AG04450 (cell line): ENCODE data around the gene DZIP1L. TPM values are rescaled to one million over a fixed set of nuclear protein-coding genes. Genes with fewer than 3 reads are reported as not detected.

Experiments
- CTCF ChIA-PET: fragments of 300-600, 350-600 bp; formaldehyde crosslinking; extraction: SDS; loops from one replicate; lab custom pipeline; 2022; ENCODE audit warnings: antibody characterized with exemption, inconsistent platforms; lab: Charles Lee
- POLR2A ChIA-PET: fragments of 350-600 bp; formaldehyde crosslinking; extraction: SDS; loops from one replicate; lab custom pipeline; 2021; ENCODE audit warnings: antibody characterized with exemption, inconsistent platforms; lab: Yijun Ruan, JAX
- DNase-seq: peaks from one replicate; pipeline ENCODE4 v3.0.0-alpha.2; 2011; ENCODE audit warnings: low read depth, low spot score
- H3K27ac ChIP-seq: one replicate; pipeline ENCODE4 v1.5.1; 2012; ENCODE audit warnings: low read depth, low read length, control low read depth
- H3K27me3 ChIP-seq: one replicate; pipeline ENCODE4 v1.6.0; 2012; ENCODE audit warnings: low read length; ENCODE audit not compliant: control insufficient read depth, insufficient read depth
- H3K4me3 ChIP-seq: 2 replicates; pipeline ENCODE4 v1.5.1; 2011; ENCODE audit warnings: mild to moderate bottlenecking, low read depth, low read length, control low read depth
- H3K9me3 ChIP-seq: 2 replicates; pipeline ENCODE4 v1.5.1; 2012; ENCODE audit warnings: low read length; ENCODE audit not compliant: control insufficient read depth, insufficient read depth
- CTCF ChIP-seq: IDR thresholded peaks from 2 replicates; pipeline ENCODE4 v1.5.1; 2011; ENCODE audit warnings: low read depth, low read length, control low read depth, inconsistent platforms
- polyA plus RNA-seq: library from polyadenylated mRNA; depleted of rRNA; stranded (reverse); fragments of >200 nt; gene quantifications from 2 replicates; pipeline ENCODE4 v1.2.3, GENCODE V29; 2011

Gene DZIP1L
- polyA plus RNA-seq, 1 experiment: 5.7 TPM

- Histone ChIP-seq H3K27me3 (no peaks in the 10 kb centered on the region), H3K27ac (no peak overlapping the region), H3K9me3 (no peaks in the 10 kb centered on the region), H3K4me3 (no peak overlapping the region)
- ChIA-PET CTCF (interaction anchor here (0.6 to 9.8 kb wide), 32 partner anchors 8 to 1763 kb away, joined by 3 to 202 read pairs (median 5); partner anchors contain the start of genes A4GNT and DBR1), POLR2A (interaction anchor here (0.7 kb wide), 1 partner anchor 69 kb away, joined by 3 read pairs; the partner anchor contains the start of gene ARMC8)
- DNase-seq: peak; percentile 29
- peak; percentile 88 for TF ChIP-seq CTCF
Observed at GRCh38 chr3:138118612-138119422, 3.4 kb upstream of the DZIP1L start.

DNA sequence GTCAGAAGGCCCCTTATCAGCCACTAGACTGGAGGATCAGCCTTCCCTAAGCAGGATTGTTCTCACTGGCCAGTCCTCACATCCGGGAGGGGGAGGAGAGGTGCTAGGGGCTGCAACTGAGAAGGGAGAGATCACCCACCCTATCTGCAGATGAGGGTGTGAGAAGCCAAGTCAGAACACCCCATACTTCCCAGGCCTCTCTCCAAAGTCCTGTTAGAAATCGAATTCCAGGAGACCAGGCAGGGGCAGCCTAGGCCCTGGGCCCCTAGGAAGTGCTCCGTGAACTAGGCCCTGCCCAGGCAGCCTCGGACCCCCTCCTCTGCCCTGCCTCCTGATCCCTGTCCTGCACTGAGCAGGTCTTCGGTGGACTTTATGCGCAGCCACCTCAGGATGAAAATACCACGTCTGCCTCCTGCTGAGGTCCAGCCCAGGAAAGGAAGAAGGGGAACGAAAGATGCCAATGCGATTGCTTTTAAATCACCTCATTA is 933 bp downstream of the DZIP1L start:
- no peak for TF ChIP-seq CTCF
- Histone ChIP-seq H3K9me3 (no peaks in the 10 kb centered on the region), H3K27me3 (no peaks in the 10 kb centered on the region), H3K4me3 (peak overlapping the region; percentile 96), H3K27ac (peak overlapping the region; percentile 94)
- DNase-seq: no peak
- ChIA-PET POLR2A (interaction anchor here (1.0 to 3.0 kb wide), 3 partner anchors 25 to 52 kb away, joined by 3 to 20 read pairs (median 3); no protein-coding TSS in a partner anchor), CTCF (interaction anchor here (1.3 to 9.8 kb wide), 4 partner anchors 13 to 72 kb away, joined by 3 to 202 read pairs (median 6); no protein-coding TSS in a partner anchor)

DNA sequence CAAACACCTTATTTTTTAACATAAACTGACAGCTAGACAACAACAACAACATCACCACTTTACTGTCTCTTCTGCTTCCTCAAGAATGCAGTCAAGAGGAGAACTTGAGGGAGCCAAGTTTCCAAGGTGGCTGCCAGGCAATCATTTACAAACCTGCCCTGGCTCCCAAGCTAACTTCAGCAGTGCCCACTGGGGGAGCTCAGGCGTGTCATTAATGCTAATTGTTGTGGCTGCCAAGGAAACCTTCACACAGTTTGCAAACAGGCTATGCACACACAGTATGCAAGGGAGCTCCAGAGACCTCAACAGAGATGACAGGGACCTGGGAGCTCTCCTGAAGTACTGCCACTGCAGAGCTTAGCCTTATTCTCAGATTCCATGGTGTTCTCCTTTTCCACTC is 2.1 kb downstream of the DZIP1L start:
- Histone ChIP-seq H3K4me3 (peak overlapping the region; percentile 20), H3K9me3 (no peaks in the 10 kb centered on the region), H3K27me3 (no peaks in the 10 kb centered on the region), H3K27ac (no peak overlapping the region)
- no peak for TF ChIP-seq CTCF
- ChIA-PET CTCF (interaction anchor here (1.2 to 9.8 kb wide), 3 partner anchors 12 to 60 kb away, joined by 5 to 202 read pairs (median 9); no protein-coding TSS in a partner anchor), POLR2A (interaction anchor here (0.5 to 0.8 kb wide), 2 partner anchors 12 to 87 kb away, joined by 3 to 4 read pairs; no protein-coding TSS in a partner anchor)
- DNase-seq: no peak

GRCh38 chr3:138112362-138112761 is 3.0 kb downstream of the DZIP1L start:
- no peak for DNase-seq
- no peak for TF ChIP-seq CTCF
- Histone ChIP-seq H3K27me3 (no peaks in the 10 kb centered on the region), H3K9me3 (no peaks in the 10 kb centered on the region), H3K27ac (no peak overlapping the region), H3K4me3 (no peak overlapping the region)
- ChIA-PET CTCF (no interaction called here), POLR2A (no interaction called here)
